HepG2 (cell line): Measurements from ENCODE around the gene SERPINB13. TPM values are rescaled to one million over a fixed set of nuclear protein-coding genes. Genes with fewer than 3 reads are reported as not detected.

Source experiments
- ATAC-seq: fragments of 200-7000 bp; cut with Tn5 transposase; 3 replicates; pipeline ENCODE4 v1.9.1; 2020; ENCODE audit warnings: mild to moderate bottlenecking, moderate library complexity
- BruUV-seq: library from RNA; stranded (reverse); fragments of 400-500 nt; replicated peaks from 2 replicates; lab custom pipeline; 2021; lab: Mats Ljungman, UMichigan
- CTCF ChIA-PET: fragments of 300-600 bp; formaldehyde crosslinking; extraction: SDS; loops from one replicate; lab custom pipeline; 2021; ENCODE audit warnings: low total read pairs, inconsistent platforms, low intra/inter-chr PET ratio; lab: Yijun Ruan, JAX
- POLR2A ChIA-PET: fragments of 350-600 bp; sonication (Branson Sonifier 250); formaldehyde crosslinking; loops from one replicate; lab custom pipeline; 2020; ENCODE audit warnings: antibody characterized with exemption, inconsistent platforms; lab: Yijun Ruan, JAX
- DNase-seq: peaks from one replicate; pipeline ENCODE4 v3.0.0-alpha.2; 2015; ENCODE audit warnings: low spot score
- FAIRE-seq: peaks from 3 replicates; lab custom pipeline; 2011; peaks lifted over from hg19 to GRCh38; lab: Jason Lieb, UNC
- H2AFZ ChIP-seq: one replicate; pipeline ENCODE4 v1.6.1; 2011; ENCODE audit warnings: low read length, inconsistent platforms
- H3K27ac ChIP-seq: fragments of 300-600 bp; 3 replicates; pipeline ENCODE4 v1.8.0; 2011; ENCODE audit warnings: mixed run types, mild to moderate bottlenecking, mixed read lengths, low read length, inconsistent platforms; ENCODE audit not compliant: insufficient read depth; ENCODE audit errors: extremely low read length
- H3K27me3 ChIP-seq, 2 experiments: fragments of 200-600 bp in 1 of 2; 2 replicates in 1 of 2; 3 replicates in 1 of 2; pipeline versions ENCODE4 v1.6.0 to v1.8.0; 2011; ENCODE audit warnings: low read length in 2 of 2, mild to moderate bottlenecking in 2 of 2, moderate library complexity in 2 of 2, inconsistent platforms in 1 of 2; ENCODE audit not compliant: insufficient read depth in 2 of 2, control insufficient read depth in 1 of 2
- H3K36me3 ChIP-seq, 2 experiments: fragments of 200-600 bp in 1 of 2; replicated peaks in 1 of 2; 2 replicates in 1 of 2; 3 replicates in 1 of 2; pipeline versions ENCODE4 v1.5.1 to v1.8.0; 2011; ENCODE audit warnings: low read length in 2 of 2, inconsistent platforms in 1 of 2; ENCODE audit not compliant: insufficient read depth in 2 of 2, control insufficient read depth in 1 of 2
- H3K4me1 ChIP-seq: 2 replicates; pipeline ENCODE4 v1.5.1; 2012; ENCODE audit warnings: low read length, inconsistent platforms; ENCODE audit not compliant: insufficient read depth
- H3K4me2 ChIP-seq: 2 replicates; pipeline ENCODE4 v1.6.0; 2011; ENCODE audit warnings: low read depth, low read length, inconsistent platforms
- H3K4me3 ChIP-seq, 3 experiments: fragments of 200-600 bp in 1 of 3; sonication (generic), shearing (Covaris generic) in 1 of 3; replicated peaks in 1 of 3; 2 replicates each; pipeline ENCODE4 v1.5.1; 2011 to 2016; ENCODE audit warnings: low read length in 3 of 3, inconsistent platforms in 2 of 3, low read depth in 2 of 3, mild to moderate bottlenecking in 2 of 3, control low read depth in 1 of 3, mixed read lengths in 1 of 3; ENCODE audit not compliant: insufficient read depth in 1 of 3
- H3K79me2 ChIP-seq: one replicate; pipeline ENCODE4 v1.6.1; 2011; ENCODE audit warnings: low read length, inconsistent platforms; ENCODE audit not compliant: insufficient read depth
- H3K9ac ChIP-seq: 2 replicates; pipeline ENCODE4 v1.6.0; 2011; ENCODE audit warnings: mild to moderate bottlenecking, low read depth, low read length, inconsistent platforms; ENCODE audit not compliant: insufficient read depth
- H3K9me3 ChIP-seq: 2 replicates; pipeline ENCODE4 v1.5.1; 2012; ENCODE audit warnings: mild to moderate bottlenecking, low read length
- H4K20me1 ChIP-seq: 2 replicates; pipeline ENCODE4 v1.6.0; 2011; ENCODE audit warnings: inconsistent platforms, mild to moderate bottlenecking, low read length, moderate library complexity; ENCODE audit not compliant: insufficient read depth
- ADNP ChIP-seq: sonication (generic); formaldehyde crosslinking; IDR thresholded peaks from 2 replicates; pipeline ENCODE4 v1.4.0; 2020; ENCODE audit warnings: missing genetic modification reagents
- CC2D1A ChIP-seq: sonication (generic); formaldehyde crosslinking; IDR thresholded peaks from 2 replicates; pipeline ENCODE4 v1.8.1; 2023; ENCODE audit warnings: mild to moderate bottlenecking, missing genetic modification reagents
- ELF1 ChIP-seq: sonication (generic); formaldehyde crosslinking; IDR thresholded peaks from 2 replicates; pipeline ENCODE4 v1.4.0; 2020; ENCODE audit warnings: missing genetic modification reagents
- KDM5A ChIP-seq: fragments of 200-600 bp; sonication (generic); IDR thresholded peaks from 2 replicates; pipeline ENCODE4 v1.7.0; 2018; ENCODE audit warnings: antibody characterized with exemption, mild to moderate bottlenecking, low read length, borderline replicate concordance
- ZNF431 ChIP-seq: sonication (generic); formaldehyde crosslinking; IDR thresholded peaks from 2 replicates; pipeline ENCODE4 v1.9.0; 2022; ENCODE audit warnings: missing genetic modification reagents, low read depth, mild to moderate bottlenecking, borderline replicate concordance
- ZNF484 ChIP-seq: sonication (generic); formaldehyde crosslinking; IDR thresholded peaks from 2 replicates; pipeline ENCODE4 v1.5.1; 2020; ENCODE audit warnings: mild to moderate bottlenecking, low read depth, missing genetic modification reagents, borderline replicate concordance
- ZNF652 ChIP-seq: IDR thresholded peaks from 2 replicates; pipeline ENCODE4 v1.6.1; 2016; ENCODE audit warnings: low read depth, borderline replicate concordance
- ZNF749 ChIP-seq: sonication (generic); formaldehyde crosslinking; IDR thresholded peaks from 2 replicates; pipeline ENCODE4 v1.8.0; 2022; ENCODE audit warnings: mild to moderate bottlenecking, missing genetic modification reagents, moderate library complexity, borderline replicate concordance
- ZNF775 ChIP-seq: sonication (generic); formaldehyde crosslinking; IDR thresholded peaks from 2 replicates; pipeline ENCODE4 v1.4.0; 2020; ENCODE audit warnings: missing genetic modification reagents, mild to moderate bottlenecking, moderate library complexity, borderline replicate concordance
- ZNF839 ChIP-seq: sonication (generic); formaldehyde crosslinking; IDR thresholded peaks from 2 replicates; pipeline ENCODE4 v1.4.0; 2020; ENCODE audit warnings: missing genetic modification reagents, mild to moderate bottlenecking, borderline replicate concordance
- WGBS: methylation state at CpG from one replicate; pipeline ENCODE4 v1.1.6; 2017; ENCODE audit warnings: low lambda C conversion rate; 5-methylcytosine and 5-hydroxymethylcytosine counted together
- in situ Hi-C: cut with HindIII; loops from 2 replicates; pipeline ENCODE4 v1.10.0; 2017; ENCODE audit warnings: low pct_unique_long_range_greater_than_20kb; ENCODE audit not compliant: extremely low pct_ligation_motif_present
- intact Hi-C: fragments of 100-400 bp; cut with micrococcal nuclease; formaldehyde crosslinking; loops from one replicate; pipeline ENCODE4 v1.10.0; 2022; ENCODE audit not compliant: unreplicated experiment
- polyA plus RNA-seq, 8 experiments: library from polyadenylated mRNA; depleted of rRNA in 3 of 8; stranded (reverse) in 7 of 8; unstranded in 1 of 8; fragments of >200 nt; fragmentation: Illumina TruSeq in 4 of 8; extraction: Trizol in 4 of 8; gene quantifications; 2 replicates each; pipeline versions ENCODE4 v1.2.1 to v1.2.3, GENCODE V29; 2011 to 2016; ENCODE audit warnings: low read depth in 4 of 8, missing spikeins in 1 of 8, mixed read lengths in 1 of 8; ENCODE audit not compliant: insufficient read depth in 1 of 8
- total RNA-seq, 5 experiments: library from RNA; depleted of rRNA; stranded (reverse); fragments of >200 nt; fragmentation: Illumina TruSeq; extraction: Trizol; gene quantifications; 2 replicates each; pipeline ENCODE4 v1.2.3, GENCODE V29; 2016; ENCODE audit warnings: low read depth in 1 of 5
- TF ChIP-seq, protein P1 (sequence below): sonication (generic); formaldehyde crosslinking; IDR thresholded peaks from 2 replicates; pipeline ENCODE4 v1.4.0; 2020; ENCODE audit warnings: low read depth, mild to moderate bottlenecking, missing genetic modification reagents
- TF ChIP-seq, protein P2 (sequence below): sonication (generic); formaldehyde crosslinking; IDR thresholded peaks from 2 replicates; pipeline ENCODE4 v1.8.0; 2022; ENCODE audit warnings: mild to moderate bottlenecking, missing genetic modification reagents; ENCODE audit not compliant: insufficient replicate concordance
- TF ChIP-seq, protein P3 (sequence below): sonication (generic); formaldehyde crosslinking; IDR thresholded peaks from 2 replicates; pipeline ENCODE4; 2020; ENCODE audit warnings: missing genetic modification reagents, mild to moderate bottlenecking, borderline replicate concordance
- TF ChIP-seq, protein P4 (sequence below): sonication (generic); formaldehyde crosslinking; IDR thresholded peaks from 2 replicates; pipeline ENCODE4 v1.4.0; 2020; ENCODE audit warnings: missing genetic modification reagents, borderline replicate concordance

Gene SERPINB13
- total and polyA plus RNA-seq, 2 of the 13 experiments (the other 11 are each of a cell fraction or from before 2014, with no cell fraction given), result not detected

DNA sequence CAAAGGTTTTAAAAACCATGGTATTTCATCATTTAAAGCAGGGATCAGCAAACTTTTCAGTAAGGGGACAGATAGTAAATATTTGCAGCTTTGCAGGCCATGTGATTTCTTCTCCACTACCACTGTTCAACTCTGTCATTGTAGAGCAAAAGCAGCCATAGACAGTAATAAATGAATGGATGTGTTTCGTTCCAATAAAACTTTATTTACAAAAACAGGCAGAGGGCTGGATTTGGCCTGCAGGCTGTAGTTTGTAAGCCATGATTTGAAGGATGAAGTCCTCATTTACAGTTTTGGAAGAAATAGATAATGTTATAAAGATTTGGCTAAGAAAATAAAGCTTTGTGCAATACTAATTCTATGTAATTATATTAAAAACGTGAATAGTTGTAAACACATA lies 43.1 kb upstream of the SERPINB13 start (continued):
- TF ChIP-seq, protein P1, sequence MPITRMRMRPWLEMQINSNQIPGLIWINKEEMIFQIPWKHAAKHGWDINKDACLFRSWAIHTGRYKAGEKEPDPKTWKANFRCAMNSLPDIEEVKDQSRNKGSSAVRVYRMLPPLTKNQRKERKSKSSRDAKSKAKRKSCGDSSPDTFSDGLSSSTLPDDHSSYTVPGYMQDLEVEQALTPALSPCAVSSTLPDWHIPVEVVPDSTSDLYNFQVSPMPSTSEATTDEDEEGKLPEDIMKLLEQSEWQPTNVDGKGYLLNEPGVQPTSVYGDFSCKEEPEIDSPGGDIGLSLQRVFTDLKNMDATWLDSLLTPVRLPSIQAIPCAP (CRISPR knock-in tag), result no peak
- TF ChIP-seq ZNF484 (CRISPR knock-in tag) (no peak), ZNF431 (no peak), ZNF749 (CRISPR knock-in tag) (no peak)
- TF ChIP-seq, protein P2, sequence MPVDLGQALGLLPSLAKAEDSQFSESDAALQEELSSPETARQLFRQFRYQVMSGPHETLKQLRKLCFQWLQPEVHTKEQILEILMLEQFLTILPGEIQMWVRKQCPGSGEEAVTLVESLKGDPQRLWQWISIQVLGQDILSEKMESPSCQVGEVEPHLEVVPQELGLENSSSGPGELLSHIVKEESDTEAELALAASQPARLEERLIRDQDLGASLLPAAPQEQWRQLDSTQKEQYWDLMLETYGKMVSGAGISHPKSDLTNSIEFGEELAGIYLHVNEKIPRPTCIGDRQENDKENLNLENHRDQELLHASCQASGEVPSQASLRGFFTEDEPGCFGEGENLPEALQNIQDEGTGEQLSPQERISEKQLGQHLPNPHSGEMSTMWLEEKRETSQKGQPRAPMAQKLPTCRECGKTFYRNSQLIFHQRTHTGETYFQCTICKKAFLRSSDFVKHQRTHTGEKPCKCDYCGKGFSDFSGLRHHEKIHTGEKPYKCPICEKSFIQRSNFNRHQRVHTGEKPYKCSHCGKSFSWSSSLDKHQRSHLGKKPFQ (CRISPR knock-in tag), result no peak

DNA sequence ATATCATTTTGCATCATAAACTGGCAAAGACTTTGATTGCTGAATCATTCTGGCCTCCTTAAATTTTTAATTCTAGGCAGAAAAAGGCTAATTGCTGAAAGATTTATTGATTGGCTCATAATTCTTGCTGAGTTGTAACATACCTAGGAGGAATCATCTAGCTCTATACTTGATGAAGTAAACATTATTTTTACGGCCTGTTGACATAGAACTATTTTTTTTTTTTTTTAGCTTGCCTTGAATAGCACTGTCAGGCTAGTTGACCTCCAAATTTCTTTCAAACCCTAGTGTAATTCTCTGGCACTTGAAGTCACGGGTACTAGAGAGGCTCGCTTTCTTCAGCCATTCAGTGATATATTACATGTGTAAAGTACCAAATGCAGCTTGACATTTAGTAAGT lies 42.1 kb upstream of the SERPINB13 start:
- WGBS, result 14% methylated on average over 3 of the region's 3 CpGs
- no peak for FAIRE-seq
- CTCF ChIA-PET, result no interaction called here
- no peak for TF ChIP-seq ZNF775
- no peak for TF ChIP-seq ELF1 (CRISPR knock-in tag)
- TF ChIP-seq, protein P3, sequence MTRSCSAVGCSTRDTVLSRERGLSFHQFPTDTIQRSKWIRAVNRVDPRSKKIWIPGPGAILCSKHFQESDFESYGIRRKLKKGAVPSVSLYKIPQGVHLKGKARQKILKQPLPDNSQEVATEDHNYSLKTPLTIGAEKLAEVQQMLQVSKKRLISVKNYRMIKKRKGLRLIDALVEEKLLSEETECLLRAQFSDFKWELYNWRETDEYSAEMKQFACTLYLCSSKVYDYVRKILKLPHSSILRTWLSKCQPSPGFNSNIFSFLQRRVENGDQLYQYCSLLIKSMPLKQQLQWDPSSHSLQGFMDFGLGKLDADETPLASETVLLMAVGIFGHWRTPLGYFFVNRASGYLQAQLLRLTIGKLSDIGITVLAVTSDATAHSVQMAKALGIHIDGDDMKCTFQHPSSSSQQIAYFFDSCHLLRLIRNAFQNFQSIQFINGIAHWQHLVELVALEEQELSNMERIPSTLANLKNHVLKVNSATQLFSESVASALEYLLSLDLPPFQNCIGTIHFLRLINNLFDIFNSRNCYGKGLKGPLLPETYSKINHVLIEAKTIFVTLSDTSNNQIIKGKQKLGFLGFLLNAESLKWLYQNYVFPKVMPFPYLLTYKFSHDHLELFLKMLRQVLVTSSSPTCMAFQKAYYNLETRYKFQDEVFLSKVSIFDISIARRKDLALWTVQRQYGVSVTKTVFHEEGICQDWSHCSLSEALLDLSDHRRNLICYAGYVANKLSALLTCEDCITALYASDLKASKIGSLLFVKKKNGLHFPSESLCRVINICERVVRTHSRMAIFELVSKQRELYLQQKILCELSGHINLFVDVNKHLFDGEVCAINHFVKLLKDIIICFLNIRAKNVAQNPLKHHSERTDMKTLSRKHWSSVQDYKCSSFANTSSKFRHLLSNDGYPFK (CRISPR knock-in tag), result no peak
- TF ChIP-seq, protein P4, sequence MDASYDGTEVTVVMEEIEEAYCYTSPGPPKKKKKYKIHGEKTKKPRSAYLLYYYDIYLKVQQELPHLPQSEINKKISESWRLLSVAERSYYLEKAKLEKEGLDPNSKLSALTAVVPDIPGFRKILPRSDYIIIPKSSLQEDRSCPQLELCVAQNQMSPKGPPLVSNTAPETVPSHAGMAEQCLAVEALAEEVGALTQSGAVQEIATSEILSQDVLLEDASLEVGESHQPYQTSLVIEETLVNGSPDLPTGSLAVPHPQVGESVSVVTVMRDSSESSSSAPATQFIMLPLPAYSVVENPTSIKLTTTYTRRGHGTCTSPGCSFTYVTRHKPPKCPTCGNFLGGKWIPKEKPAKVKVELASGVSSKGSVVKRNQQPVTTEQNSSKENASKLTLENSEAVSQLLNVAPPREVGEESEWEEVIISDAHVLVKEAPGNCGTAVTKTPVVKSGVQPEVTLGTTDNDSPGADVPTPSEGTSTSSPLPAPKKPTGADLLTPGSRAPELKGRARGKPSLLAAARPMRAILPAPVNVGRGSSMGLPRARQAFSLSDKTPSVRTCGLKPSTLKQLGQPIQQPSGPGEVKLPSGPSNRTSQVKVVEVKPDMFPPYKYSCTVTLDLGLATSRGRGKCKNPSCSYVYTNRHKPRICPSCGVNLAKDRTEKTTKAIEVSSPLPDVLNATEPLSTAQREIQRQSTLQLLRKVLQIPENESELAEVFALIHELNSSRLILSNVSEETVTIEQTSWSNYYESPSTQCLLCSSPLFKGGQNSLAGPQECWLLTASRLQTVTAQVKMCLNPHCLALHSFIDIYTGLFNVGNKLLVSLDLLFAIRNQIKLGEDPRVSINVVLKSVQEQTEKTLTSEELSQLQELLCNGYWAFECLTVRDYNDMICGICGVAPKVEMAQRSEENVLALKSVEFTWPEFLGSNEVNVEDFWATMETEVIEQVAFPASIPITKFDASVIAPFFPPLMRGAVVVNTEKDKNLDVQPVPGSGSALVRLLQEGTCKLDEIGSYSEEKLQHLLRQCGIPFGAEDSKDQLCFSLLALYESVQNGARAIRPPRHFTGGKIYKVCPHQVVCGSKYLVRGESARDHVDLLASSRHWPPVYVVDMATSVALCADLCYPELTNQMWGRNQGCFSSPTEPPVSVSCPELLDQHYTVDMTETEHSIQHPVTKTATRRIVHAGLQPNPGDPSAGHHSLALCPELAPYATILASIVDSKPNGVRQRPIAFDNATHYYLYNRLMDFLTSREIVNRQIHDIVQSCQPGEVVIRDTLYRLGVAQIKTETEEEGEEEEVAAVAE (CRISPR knock-in tag), result no peak
- TF ChIP-seq ZNF652 (CRISPR knock-in tag), result no peak
- TF ChIP-seq ZNF839 (CRISPR knock-in tag), result no peak
- no peak for TF ChIP-seq ADNP (CRISPR knock-in tag)
- TF ChIP-seq CC2D1A (CRISPR knock-in tag), result no peak
- no peak for TF ChIP-seq KDM5A

More for the DNA sequence above, 42.1 kb upstream of the SERPINB13 start:
- no peak for DNase-seq
- Histone ChIP-seq H3K4me2 (no peak overlapping the region), H3K27ac (no peak overlapping the region), H3K4me3 (no peak overlapping the region), H4K20me1 (no peaks in the 10 kb centered on the region), H3K4me1 (no peaks in the 10 kb centered on the region), H3K9me3 (no peaks in the 10 kb centered on the region), H3K79me2 (no peaks in the 10 kb centered on the region), H3K9ac (no peak overlapping the region), H3K27me3 (no peaks in the 10 kb centered on the region), H2AFZ (no peak overlapping the region), H3K36me3 (no peaks in the 10 kb centered on the region)
- no TSS peak for BruUV-seq
- intact Hi-C loops (no loop called here), in situ Hi-C loops (no loop called here)
- POLR2A ChIA-PET, result no interaction called here
- no peak for ATAC-seq
